GM04503 (cell line): ENCODE results near the gene CRYBA2.

Source experiments
- DNase-seq: peaks from one replicate; pipeline ENCODE4 v3.0.0-alpha.2; 2012; ENCODE audit warnings: low read depth

CRYBA2 gene, protein sequence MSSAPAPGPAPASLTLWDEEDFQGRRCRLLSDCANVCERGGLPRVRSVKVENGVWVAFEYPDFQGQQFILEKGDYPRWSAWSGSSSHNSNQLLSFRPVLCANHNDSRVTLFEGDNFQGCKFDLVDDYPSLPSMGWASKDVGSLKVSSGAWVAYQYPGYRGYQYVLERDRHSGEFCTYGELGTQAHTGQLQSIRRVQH

DNA sequence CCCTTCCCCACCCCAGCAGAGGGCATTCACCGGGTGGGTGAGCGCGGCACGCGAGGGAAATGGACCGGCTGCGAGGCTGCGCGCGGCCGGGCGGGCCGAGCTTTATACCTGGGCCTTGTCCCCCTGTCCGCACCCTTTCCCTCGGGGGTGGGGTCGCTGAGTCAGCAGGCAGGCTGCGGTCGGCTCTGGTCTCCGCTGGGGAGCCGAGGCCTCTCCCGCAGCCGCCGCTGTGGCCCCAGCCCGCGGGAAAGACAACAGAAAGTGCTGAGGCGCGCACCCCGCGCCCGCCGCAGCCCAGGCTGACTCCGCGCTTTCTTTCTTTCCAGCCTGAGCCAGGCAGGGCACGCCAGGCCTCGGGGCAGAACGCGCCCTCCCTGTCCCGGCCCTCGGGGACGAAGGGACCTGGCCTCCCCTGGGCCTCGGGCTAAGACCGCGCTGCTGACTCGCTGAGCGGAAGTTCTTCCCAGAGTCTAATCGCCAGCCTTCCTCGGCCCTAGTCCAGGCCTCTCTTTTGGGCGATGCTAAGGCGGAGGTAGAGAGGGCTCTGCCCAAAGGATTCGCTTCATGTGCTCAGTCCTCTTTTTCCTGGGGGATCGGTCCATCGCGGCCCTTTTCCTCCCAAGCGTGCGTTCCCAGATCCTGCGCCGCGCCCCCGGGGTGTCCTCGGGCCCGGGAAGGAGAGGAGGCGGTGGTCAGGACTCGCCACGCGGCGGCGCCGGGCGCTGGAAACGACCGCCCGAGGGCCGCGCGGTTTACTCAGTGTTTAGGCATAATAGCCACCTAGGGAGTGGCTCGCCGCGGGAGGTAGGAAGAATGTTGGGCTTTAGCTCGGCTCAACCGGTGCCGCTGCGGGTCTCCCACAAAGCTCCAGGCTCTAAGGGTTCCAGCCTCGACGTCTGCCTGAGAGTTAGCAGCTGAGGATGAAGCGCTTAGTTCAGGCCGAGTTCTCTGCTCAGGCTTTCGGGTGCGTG lies at the start of gene CRYBA2:
Gene CRYBA2, minus strand, starts transcription at position 78 of the 971 bp plus-strand sequence. CDS start 246 bp downstream, outside the sequence.
- no peak for DNase-seq

- no peak for DNase-seq
Measured at GRCh38 chr2:219042750-219043149, 49.5 kb upstream of the CRYBA2 start.

GRCh38 chr2:219042157-219042556 lies 48.9 kb upstream of the CRYBA2 start:
- no peak for DNase-seq

DNA sequence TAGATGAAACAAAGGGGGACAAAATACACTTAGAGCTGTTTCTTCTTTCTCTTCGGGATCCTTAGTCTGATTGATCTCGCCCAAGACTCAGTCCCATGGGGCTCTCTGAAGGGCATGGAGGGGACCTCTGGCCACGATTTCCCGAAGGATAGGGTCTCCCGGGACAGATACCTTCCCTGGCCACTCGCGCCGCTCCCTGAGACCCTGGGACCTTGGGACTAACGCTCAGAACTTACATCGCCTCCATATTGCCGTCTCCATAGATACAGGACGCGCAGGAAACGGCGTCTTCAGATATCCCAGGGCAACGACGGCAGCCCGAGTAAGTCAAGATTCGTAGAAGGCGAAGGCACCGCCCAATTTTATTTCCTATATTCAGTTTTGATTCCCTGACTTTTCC lies 48.0 kb upstream of the CRYBA2 start, which contains the start of gene CFAP65:
Gene CFAP65, minus strand, starts transcription at position 265 of the 400 bp plus-strand sequence. CDS start 2,468 bp downstream, outside the sequence.
- no peak for DNase-seq

GRCh38 chr2:219038600-219038999 lies 45.4 kb upstream of the CRYBA2 start:
- DNase-seq, result no peak

DNA sequence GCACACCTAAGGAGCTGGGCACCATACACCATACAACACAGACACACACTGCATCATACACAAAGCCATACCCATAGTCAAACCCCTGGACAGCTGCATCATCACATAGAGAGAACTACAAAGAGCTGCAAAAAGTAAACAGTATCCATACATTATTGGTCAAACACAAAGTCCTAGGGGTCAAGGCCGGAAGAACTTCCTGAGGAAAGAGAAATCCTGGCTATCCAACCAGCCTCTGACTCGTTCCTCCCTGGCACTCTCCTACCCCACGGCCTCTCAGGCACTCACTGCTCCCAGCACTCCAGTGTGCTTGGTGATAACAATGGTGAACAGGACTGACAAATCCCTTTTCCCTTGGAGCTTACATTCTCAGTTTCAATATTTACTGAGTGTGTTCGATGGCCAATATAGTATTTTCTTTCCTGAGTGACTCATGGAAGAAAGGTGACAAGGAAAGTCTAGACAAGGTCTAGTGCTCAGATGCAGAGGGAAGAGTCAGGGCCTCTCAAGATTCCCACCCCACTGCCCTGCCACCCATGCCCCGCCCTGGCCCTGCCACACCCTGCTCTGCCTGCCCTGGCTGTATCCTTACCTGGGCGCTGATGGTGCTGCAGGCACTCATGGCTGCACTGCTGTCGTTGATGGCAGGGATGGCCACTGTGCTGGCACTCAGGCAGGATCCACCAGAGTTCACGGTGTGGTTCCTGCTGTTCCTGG lies 44.7 kb upstream of the CRYBA2 start:
- DNase-seq, result no peak

DNA sequence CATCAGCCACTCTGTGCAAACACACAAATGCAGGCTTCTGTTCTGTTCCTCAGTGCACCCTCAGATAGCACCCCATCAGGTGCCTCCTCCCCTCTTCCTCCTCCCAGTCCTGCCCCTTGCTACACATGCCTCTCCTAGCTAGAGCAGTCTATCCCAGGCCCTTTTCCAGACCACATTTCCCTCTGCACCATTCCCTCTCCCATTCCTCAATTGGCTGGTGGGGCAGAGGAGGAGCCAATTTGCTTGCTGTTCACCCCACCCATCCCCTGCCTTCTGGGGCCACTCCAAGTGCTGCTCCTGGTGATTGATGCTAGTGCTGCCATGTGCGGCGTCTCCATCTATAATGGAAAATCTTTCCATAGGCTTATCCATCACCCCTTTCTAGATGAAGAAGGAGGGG lies 42.7 kb upstream of the CRYBA2 start:
- no peak for DNase-seq

DNA sequence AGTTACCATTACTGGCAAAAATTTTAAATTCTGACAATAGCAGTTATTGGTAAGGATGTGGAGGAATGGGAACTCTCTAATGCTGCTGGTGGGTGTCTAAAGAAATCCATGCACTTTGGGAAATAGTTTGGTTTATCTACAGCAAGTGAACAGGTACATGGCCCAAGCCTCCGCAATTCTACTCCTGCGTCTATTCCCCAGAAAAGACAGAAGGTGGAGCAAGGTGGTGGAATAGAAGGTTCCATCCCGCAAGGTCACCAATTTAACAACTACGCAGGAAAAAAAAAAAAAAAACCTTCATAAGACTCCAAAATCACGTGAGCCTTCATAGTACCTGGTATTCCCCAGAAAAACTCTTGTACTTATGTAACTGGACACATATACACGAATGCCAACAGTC lies 41.6 kb upstream of the CRYBA2 start:
- no peak for DNase-seq

DNA sequence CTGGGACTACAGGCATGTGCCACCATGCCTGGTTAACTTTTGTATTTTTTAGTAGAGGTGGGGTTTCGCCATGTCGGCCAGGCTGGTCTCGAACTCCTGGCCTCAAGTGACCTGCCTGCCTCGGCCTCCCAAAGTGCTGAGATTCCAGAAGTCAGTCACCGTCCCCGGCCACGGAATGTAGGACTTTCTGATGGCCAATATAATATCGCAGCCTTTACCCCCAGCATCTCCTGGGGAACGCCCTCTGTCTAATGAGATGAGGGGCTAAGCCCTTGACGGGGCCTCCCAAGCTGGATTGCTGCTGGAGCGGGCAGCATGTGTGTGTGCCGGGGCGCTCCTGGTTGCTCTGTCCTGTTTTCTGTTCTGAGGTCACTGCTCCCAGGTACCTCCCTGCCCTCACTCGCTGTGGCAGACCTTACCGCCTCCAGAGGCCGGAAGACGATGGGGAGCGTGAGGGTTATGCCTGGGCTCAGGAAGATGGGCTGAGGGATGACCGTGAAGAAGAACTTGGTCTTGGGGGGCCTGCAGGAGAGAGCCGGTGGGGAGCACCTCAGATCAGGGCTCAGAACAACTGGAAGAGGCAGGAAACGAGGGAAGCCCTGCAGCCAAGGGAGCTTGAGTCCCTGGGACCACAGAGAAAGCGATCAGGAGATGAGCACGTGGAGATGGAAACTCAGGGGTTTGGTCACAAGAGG lies 39.0 kb upstream of the CRYBA2 start:
- no peak for DNase-seq

GRCh38 chr2:219031005-219031738 lies 38.0 kb upstream of the CRYBA2 start:
- no peak for DNase-seq

DNA sequence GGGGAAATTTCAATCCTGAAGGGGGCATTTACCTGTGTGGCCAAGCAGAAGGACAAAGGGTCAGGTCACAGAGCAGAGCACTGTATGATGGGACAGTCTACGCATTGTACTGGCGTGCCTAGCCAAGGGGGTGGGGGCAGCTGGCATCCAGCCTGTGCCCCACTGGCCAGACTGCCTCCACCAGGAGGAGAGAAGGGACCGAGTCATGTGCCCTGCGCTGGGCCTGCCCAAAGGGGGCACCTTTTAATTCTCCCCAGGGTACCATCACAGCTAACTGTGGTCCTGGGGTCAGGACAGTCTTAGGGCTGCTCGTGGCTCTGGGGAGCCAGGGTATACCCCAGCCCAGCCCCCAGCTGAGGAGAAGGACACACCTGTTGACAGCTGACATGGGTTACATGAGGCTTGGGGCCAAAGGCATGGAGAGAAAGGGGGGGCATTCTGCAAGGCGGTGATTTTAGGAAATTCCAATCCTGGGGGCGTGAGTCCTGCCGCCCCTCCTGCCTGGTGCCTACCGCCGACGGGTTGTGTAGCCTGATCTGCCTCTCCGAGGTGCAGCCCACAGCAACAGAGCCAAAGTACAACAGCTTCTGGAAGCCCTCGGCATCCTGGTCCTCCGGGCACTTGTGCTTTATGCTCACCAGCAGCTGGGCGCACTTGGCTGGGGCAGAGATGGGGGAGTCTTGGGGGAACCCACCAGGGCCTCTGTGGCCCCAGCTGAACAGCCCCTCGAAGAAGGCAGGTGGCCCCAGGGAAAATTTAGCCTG lies 37.1 kb upstream of the CRYBA2 start:
- no peak for DNase-seq

DNA sequence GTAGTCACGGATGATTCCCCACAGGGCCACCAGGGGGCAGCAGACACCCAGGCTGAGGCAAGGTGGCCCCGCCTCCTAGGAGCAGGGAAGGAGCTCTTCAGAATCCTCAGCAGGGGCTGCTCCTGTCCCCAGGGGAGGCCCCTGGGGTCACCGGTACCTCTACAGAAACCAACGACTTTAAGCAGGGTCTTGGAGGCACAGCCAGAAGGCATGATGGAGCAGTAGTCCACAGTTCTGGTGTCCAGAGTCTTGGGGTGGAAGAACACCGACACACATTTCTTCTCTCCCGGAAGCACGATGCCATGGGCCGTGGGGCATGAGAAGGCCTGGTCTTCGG lies 36.6 kb upstream of the CRYBA2 start:
- DNase-seq, result peak; percentile 7

- DNase-seq, result no peak
Measured at GRCh38 chr2:219028996-219029828, 36.0 kb upstream of the CRYBA2 start.

DNA sequence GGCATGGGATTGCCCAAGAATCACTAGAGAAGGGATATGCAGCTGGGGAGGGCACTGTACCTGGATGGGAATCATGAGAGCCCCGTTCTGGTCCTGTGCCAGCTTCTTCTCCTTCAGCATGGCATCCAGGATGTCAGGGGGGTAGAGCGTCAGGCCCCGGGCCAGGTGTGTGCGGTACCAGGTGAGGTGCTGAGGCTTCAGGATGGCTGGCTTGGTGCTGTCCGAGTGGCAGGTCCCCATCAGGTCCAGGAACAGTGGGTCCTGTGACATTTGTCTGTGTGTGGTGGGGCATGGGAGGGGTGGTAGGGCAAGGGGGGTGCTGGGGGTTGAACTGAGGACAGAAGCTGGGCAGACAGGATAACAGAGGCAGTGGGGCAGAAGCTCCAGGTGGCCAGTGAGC lies 34.9 kb upstream of the CRYBA2 start:
- no peak for DNase-seq

DNA sequence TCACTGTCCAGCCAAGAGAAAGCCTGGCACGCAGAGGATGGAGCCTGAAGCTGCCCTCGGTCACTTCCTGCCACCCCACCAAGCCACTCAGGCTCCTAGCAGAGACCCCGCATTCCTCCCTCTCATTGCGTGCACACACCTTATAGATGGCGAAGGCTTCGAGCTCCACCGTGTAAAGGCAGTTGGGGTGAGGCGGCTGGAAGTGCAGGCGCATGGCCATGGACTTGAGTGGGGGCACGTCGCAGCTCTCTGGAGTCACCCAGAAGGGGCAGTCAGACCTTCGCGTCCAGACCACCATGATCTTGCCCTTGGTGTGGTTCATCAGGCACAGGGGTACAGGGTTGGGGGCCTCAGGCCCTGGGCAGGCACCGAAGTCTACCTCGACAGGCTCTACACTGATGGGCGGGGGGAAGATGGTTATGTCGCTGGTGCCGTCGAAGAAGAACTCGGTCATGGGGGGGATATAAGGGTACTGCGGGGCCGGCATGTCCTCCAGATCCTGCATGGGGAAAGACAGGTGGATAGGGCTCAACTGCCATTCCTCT lies 34.4 kb upstream of the CRYBA2 start:
- no peak for DNase-seq

DNA sequence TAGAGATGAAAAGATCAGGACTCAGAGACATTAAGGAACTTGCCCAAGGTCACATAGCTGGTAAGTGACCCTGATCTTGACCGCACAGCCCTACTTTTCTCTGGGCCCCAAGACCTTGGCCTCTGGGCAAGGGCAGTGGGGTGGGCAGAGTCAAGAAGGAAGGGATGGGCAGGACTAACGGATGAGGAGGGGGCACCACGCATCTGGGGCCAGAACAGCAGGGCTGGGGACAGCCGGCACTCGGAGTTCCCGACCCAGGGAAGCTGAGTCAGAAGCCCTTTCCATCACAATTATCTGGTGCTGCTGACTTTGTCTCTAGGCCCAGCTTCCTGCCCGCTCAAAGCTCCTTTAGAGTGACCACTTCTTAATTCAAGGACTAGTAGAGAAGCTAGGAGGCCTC lies 33.7 kb upstream of the CRYBA2 start:
- no peak for DNase-seq

GRCh38 chr2:219025637-219026585 lies 32.7 kb upstream of the CRYBA2 start:
- no peak for DNase-seq

- DNase-seq, result no peak
Measured at GRCh38 chr2:219024059-219024458, 30.8 kb upstream of the CRYBA2 start.
